ACHN (cell line): ENCODE measurements around the gene RELL1.
"Not testable (repeated sequence)": the region's sequence is repeated elsewhere in the genome, so short reads cannot be mapped to it uniquely, and the experiment has no call there.

Experiments used
- DNase-seq: peaks from one replicate; pipeline ENCODE4 v3.0.0-alpha.2; 2015
- in situ Hi-C: cut with HindIII; loops from 2 replicates; pipeline ENCODE4 v1.10.0; 2017; ENCODE audit warnings: low sequenced_read_pairs, low pct_ligation_motif_present, low pct_unique_long_range_greater_than_20kb

RELL1 gene

GRCh38 chr4:37670249-37670648, 15.9 kb downstream of the RELL1 start:
- in situ Hi-C loops = no loop called here
- DNase-seq = no peak

DNA sequence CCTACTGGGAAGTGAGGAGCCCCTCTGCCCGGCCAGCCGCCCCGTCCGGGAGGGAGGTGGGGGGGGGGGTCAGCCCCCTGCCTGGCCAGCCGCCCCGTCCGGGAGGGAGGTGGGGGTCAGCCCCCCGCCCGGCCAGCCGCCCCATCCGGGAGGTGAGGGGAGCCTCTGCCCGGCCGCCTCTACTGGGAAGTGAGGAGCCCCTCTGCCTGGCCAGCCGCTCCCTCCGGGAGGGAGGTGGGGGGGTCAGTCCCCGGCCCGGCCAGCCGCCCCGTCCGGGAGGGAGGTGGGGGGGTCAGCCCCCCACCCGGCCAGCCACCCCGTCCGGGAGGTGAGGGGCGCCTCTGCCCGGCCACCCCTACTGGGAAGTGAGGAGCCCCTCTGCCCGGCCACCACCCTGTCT, 17.1 kb downstream of the RELL1 start:
- in situ Hi-C loops, DNase-seq: not testable (repeated sequence)

- DNase-seq = no peak
- in situ Hi-C loops = no loop called here
Observed at GRCh38 chr4:37667197-37668100, 18.7 kb downstream of the RELL1 start.

GRCh38 chr4:37666625-37667071, 19.5 kb downstream of the RELL1 start:
- in situ Hi-C loops = no loop called here
- peak; percentile 90 for DNase-seq

DNA sequence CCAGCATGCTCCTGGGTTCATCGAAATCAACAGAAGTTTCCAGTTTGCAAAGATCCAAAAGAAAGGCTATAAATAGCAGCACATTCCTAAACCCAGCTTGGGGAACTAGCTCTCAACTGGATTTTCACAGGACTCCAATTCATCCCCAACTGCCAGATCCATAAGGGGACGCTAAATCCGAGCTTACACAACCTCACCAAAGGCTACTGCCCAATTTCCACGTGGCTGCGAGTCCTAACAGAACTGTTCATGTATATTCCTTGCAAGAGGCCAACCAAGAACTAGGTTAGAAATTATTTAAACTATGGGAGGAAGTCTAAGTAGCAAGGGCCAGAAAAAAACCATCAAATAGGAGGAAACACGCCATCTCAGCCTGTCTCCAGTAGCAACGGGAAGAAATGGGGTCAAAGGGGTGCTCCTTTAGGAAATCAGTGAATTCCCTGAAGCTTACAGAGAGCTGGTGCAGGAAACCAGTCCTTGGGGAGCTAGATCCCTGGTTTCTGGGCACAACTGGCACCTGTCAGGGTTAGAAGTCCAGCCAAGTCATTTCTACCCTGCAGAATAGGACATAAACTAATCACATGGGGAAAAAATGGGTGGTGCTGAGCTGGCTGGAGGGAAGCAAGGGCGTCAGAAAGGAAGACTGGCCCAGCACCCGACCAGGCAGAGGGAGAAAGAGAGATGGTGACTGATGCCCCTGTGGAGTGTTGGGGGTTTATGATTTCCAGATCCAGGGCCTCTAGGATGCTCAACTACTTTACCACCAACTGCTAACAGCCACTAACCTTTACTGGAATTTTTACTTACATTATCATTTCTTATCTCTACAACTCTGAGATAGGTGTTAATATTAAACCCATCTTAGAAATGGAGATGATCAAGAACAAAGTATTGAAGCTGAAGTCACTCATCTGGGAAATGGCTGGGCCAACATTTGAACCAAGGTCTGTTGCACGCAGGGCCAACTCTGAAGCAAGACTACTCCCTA, 20.5 kb downstream of the RELL1 start:
- in situ Hi-C loops = no loop called here
- peak; percentile 26 for DNase-seq

GRCh38 chr4:37664696-37665095, 21.5 kb downstream of the RELL1 start:
- no peak for DNase-seq
- in situ Hi-C loops = no loop called here

DNA sequence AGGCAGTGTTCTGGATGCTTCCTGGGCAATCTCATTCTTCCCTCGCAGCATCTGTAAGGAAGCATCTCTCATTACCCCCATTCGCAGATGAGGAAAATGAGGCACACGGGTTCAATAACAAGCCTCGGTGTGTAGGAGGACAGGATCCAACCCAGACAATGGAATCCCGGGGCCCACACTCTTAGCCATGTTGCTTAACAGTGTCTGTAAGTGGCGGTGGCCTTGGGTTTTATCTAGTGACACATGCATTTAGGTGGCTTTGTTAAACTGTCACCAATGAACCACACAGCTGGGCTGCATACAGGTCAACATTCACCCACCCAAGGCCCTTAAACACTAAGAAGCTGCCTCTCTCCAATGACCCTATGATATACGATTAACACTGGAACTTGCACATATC, 22.6 kb downstream of the RELL1 start:
- in situ Hi-C loops = no loop called here

GRCh38 chr4:37662861-37663390, 23.2 kb downstream of the RELL1 start:
- in situ Hi-C loops = no loop called here

More for the DNA sequence above, 22.6 kb downstream of the RELL1 start:
- DNase-seq = no peak

DNA sequence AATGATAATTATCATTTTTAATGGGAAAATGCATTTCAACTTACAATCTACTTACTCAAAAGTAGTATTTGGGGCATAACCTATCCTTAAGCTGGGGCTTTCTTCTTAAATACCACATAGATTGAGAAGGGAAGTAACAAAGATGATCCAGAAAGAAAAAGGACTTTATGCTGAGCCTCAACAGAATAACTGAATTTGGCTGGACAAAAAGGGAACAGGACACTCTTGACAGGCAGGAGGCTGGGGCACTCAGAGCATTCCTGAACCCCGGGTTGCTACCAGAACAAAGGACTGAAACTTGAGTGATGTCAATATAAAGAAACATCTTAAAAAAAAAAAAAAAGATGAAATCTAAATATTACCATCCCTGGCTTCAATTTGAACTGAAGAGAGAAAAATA, 23.9 kb downstream of the RELL1 start:
- in situ Hi-C loops = no loop called here
- peak; percentile 15 for DNase-seq

More at GRCh38 chr4:37662861-37663390, 23.2 kb downstream of the RELL1 start:
- DNase-seq = peak; percentile 91

GRCh38 chr4:37661772-37662171, 24.4 kb downstream of the RELL1 start:
- in situ Hi-C loops = no loop called here
- DNase-seq = peak; percentile 49

DNA sequence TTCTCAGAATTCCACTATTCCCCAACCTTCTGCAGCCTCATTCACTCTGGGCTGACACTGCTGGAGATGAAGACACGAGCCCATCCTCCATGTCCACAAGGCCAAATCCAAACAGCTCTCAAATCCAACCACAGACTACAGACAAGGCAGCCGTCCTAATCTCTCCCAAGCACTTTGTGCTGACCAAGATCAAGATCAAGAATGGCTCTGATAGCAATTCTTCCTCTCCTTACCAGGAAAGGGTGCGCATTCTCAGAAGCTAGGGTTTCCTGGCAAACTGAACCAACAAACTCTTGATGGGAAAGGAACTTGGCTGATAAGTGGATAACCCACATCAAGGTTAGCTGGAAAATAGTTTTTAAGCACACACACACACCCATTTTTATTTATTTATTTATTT, 26.5 kb downstream of the RELL1 start:
- in situ Hi-C loops = no loop called here
- DNase-seq = no peak

DNA sequence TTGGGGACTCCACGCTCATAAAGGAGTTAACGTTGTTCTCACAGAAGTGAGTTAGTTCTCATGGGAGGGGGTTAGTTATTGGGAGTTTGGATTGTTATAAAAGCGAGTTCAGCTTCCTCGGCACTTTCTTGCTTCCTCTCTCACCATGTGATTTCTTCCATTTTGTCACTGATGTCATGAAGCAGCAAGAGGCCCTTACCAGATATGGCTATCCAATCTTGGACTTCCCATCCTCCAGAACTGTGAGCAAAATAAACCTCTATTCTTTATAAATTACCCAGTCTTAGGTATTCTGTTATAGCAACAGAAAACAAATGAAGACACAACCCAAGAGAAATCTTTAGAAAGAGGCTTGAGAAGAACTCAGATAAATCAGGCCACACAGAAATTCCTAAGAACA, 29.5 kb downstream of the RELL1 start:
- no peak for DNase-seq
- in situ Hi-C loops = no loop called here

- DNase-seq = no peak
- in situ Hi-C loops = no loop called here
Observed at GRCh38 chr4:37653601-37654000, 32.6 kb downstream of the RELL1 start.

DNA sequence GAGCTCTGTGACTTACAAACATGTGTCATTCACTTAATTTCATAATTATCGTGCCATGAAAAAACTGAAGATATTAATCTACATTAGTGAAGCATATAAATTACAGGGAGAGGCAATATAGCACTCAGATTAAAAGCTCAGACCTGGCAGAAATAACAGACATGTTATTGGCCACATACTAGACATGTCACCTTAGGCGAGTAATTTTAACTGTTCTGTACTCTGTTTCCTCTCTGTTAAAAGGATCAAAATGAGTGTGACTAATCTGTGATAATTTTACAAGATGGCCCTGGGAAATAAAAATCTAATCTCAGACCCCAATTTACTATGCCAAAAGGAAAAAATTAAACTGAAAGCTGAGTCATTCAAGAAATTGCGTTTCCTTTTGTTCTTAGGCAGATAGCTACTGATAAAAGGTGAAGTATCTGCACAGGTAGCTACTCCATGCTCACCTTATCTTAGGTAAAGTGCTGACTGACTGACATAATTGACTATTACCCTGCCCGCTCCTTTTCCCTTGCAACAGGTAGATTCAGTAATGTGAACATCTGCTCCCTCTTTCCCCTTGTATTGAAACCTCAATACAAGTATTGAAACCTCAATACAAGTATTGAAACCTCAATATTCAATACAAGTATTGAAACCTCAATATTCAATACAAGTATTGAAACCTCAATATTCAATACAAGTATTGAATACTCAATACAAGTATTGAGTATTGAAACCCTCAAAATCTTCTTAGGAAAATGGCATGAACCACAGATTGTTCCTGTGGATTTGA, 33.2 kb downstream of the RELL1 start:
- DNase-seq = no peak
- in situ Hi-C loops = no loop called here

DNA sequence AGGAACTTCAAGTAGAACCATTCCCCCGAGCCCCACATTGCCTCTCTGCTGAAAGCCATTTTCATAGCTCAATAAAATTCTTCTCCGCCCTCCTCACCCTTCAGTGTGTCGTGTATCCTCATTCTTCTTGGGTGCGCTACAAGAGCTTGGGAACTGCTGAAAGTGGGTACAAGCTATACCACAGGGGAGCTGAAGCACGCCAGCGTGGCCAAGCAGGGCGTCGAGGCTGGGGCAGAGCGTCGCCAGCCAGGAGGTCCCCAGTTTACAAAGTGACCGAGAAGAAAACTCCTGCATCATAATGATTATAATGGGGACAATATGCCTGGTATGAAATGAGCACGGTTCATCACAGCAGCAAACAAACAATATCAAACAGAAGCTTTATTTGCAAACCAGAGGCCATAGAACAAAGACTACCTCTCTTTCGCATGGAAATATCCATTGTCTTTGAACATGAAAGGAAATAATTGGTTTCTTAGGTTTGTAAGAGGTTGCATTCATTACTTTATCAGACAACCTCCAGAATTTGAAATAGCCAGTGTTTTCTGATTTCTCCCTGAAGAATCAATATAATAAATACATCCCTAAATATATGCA, 34.3 kb downstream of the RELL1 start:
- in situ Hi-C loops = no loop called here
- no peak for DNase-seq

GRCh38 chr4:37650481-37650880, 35.7 kb downstream of the RELL1 start:
- in situ Hi-C loops = no loop called here
- DNase-seq = no peak

DNA sequence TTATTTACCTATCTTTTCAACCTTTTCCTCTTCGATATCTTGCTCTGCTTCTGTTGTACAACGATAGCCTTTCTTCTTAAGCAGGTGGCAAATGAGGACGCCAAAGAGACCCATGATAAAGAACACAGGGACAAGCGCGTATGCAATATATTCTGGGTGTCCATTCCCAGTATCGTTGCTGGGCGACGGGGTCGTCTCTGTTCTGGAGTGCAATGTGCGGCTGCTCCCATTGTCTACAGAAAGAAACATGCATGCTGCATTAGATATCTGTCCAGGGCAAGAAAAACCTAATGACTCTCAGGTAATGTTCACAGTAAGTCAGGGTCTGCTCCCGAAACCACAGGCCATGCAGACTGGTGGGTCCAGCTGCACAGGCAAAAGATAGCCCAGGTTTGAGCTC, 36.9 kb downstream of the RELL1 start:
- no peak for DNase-seq
- in situ Hi-C loops = no loop called here
